CD4-positive, alpha-beta T cell treated with Interferon alpha-2 for 1 hour (primary cell): ENCODE data around the gene OSBPL10.
A peak's percentile ranks its signal among the peaks of the same experiment; 100 is the strongest.

Experiments
- DNase-seq, 2 donors: peaks; one replicate each; pipeline ENCODE4 v3.0.0-alpha.2; 2020 to 2022

OSBPL10 gene

DNA sequence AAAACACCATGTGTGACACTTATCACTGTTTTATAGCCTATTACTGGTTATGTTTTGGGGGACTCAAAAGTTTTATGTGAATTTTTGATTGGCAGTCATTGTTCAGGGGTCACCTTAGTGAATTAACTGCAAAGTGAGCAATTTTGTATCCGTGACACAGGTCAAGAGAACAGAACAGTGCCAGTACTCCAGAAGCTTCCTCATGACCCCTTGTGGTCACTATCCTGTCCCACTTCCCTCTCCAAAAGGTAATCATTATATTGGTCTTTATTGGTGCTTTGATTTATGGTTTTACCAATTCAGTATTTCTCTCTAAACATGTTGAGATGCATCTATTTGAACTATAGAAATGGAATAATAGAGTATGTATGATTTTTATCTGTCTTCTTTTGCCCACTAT lies 341.2 kb downstream of the OSBPL10 start:
- no peak for DNase-seq

DNA sequence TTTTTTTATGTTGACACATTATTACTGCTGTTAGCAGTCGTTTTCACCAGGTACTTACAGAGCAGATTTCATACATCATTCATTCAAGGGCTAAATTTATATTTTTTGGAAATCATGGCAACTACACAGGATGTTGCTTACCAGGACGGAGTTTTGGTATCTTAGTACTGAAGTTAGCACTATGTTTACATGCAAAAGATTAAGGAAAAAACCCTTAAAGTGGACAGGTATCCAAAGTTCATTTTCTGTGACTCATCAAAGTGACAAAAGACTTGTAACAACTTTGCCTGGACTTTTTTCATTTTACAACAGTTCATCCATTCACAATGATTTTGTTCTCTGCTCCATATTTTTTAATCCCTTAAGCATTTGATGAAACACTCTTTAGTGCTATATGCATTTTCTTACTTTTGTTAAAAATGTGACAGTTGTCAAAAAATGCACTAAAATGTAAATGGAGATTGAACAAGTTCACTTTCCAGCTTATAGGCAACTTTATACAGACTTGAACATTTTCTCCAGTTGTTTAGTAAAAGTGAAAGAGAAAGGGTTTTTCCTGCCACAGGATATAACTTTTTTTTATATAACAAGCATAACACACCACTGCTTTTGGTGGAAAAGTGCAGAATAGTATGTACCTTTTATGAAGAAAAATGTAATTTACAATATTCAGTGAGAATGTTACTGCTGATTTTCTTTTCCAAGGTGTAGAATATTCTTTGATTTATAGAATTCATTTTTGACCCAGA lies 344.2 kb downstream of the OSBPL10 start:
- peak in 1 of 2 donors; percentile 35 for DNase-seq

DNA sequence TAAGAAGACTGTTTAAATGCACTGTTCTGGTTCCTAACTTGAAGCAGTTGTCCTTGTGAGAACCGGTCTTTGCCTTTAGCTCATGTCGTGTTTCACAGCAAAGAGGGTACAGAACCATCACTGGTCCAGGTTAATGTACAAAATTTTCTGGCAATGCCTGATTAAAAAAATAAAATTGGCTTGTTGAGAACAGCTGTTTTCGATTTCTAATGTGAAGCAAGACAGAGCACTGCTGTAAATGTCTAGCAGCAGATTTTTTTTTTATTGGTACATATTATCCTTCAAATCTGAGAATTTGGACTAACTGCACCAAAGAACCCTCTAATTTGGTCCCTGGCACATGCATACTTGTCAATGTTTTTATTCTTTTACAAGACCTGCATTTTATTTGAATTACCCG lies 345.0 kb downstream of the OSBPL10 start:
- no peak for DNase-seq

DNA sequence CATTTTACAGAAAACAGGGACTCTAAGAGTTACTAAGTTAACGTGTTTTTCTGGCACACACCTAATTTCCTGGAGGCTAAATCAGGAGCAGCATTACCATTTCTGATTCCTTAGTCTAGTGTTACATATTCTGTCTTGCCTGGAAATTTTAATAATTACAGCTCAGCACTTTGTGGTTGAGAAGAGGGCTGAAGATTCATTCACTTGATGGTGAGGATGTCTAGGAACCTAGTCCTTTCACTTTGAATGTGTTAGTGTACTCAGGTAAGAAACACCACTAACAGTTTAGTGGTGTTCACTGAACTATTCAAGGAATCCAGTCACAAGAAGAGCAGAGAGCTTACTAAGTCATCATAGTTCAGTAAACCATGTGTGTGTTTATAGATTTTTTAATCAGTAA lies 345.5 kb downstream of the OSBPL10 start:
- DNase-seq, result peak in 1 of 2 donors; percentile 11

DNA sequence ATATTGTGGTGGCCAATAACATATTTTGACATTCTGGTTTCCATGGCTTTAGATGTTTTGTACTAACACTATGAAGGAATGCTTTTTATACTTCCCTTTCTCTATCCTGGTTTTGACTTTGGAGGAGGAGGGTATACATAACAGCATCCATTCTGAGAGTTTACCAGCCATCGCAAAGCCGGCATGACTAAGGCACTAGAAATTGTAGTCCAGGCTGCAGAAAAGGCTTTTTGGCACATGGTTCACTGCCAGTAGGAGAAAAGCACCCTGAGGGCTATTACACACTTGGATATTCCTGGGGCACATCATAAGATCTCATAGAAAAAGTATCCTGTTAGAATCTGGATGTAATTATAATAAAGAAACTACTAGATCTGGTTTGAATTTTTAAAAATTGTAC lies 346.6 kb downstream of the OSBPL10 start:
- DNase-seq, result no peak

DNA sequence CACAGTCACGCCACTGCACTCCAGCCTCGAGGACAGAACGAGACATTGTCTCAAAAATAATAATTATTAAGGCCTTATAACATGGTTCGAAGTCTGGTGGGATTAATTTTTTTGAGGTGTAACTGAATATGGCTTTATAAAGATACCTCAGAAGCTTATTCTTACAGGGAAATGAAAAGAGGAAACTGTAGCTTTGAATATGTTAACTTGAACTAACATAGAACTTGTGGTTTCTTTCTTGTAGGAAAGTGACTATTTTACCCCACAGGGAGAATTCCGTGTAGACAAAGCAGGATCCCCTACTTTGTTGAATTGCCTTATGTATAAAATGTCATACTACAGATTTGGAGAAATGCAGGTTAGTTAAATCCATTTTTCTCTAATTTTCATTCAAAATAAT lies 352.0 kb downstream of the OSBPL10 start:
- DNase-seq, result no peak

DNA sequence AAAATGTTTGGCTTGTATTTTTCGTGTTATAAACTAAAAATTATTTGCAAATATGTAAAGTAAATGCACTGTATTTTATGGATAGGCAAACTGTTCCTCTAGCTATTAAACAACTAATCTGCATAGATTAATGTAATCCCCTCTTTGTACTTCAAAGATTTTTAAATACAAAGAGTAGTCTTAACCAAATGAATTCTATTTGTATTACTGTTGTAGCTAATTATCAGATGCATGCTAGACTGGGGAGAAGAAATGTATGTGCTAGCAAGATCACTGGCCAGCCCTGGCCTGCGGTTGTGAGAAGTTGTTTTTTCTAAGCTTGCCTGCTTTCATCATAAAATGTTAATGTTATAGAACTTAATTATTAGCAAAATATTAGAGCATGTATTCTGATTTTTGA lies 355.7 kb downstream of the OSBPL10 start:
- DNase-seq, result no peak

DNA sequence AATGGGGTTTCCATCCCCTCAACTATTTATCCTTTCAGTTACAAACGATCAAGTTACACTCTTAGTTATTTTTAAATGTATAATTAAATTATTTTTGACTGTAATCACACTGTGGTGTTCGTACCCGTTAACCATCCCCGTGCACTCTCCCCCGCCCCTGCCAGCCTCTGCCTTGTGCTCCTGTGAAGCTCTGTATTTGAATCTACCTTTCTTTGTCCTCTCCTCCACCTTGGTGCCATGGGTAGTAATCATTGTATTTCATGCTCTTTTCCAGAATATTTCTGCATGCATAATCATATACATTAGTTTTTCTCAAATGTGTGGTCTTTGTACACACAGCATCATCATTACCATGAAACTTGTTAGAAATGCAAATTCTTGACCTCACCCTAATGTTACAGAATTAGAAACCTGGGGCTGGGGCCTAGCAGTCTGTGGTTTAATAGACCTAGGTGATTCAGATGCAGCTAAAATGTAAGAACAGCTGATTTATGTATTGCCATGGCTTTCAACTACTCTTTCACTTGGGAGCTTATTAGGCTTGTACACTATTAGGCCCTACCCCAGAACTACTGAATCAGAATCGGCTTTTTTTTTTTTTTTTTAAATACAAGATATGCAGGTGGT lies 356.9 kb downstream of the OSBPL10 start:
- DNase-seq, result no peak

DNA sequence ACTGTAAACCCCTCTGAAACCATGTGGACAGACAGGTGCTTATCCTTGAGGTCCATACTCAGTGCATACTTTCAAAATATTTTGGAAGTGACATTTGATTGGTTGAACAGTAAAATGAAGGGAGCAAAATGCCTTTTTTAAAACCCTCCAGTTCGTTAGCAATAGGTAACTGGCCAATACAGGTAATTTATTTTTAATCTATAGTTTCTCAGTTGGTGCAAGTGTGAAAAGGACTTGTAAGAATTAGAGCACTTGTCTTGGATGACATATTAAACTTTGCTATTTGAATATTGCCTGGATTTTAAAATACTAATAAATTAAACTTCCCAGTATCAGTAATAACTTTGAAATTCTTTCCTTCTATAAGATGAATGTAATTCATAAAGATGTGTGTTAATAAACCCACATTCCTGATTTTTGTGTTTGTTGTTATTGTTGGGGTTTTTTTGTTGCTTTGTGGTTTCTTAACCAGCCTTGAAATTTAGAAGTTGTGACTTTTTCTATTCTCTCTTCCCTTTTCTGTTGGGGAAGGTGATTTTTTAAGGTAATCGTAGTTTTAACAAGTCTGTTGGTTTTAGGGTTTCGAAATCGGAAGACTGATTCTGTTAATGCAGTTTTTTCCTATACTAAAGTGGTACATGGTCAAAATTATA lies 358.3 kb downstream of the OSBPL10 start:
- no peak for DNase-seq

DNA sequence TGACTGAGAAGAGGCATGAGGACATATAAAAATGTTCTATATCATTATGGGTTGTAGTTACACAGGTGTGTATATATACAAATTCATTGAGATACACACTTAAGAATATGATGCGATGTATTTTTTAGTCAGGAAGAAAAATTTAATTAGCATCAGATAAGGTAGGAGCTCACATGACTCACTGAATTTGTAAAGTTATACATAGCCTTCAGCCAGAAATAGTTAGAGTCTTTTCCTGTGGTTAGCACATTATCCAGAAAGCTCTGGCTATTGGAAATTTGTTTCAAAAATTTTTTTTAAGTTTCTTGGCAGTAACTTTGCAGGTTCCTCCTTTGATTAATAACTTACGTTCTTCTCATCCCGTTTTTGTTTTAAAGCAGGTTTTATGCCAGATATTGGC lies 359.7 kb downstream of the OSBPL10 start:
- DNase-seq, result no peak

DNA sequence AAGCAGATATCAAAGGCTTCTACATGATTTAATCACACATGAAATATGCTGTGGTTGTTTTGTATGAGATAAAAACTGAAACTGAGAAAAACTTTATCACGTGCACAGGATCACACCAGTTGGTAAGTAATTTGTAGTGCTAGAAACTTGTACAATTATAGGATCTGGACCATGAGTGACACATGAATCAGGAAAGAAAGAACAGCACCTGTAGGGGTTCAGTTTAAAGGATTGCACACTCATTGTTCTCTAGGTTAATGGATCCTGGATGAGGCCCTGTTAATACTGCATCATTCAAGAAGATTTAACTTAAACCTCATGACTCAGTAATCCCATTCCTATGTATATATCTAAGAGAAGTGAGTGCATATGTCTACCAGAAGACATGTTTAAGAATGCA lies 360.4 kb downstream of the OSBPL10 start:
- DNase-seq, result no peak

DNA sequence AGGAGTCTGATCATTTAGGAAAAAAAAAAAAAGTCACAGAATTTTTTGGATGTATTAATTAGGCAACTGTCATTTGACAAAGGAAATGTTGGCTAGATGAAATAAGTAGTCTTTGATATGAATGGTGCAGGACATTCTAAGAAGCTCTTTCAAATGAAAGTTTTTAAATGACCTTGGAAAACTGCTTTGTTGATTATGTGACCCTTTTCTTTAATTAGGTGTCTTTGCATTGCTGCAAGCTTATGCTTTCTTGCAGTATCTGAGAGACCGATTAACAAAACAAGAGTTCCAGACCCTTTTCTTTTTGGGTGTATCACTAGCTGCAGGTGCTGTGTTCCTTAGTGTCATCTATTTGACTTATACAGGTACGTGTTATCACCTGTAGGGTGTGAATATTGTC lies 364.4 kb downstream of the OSBPL10 start:
- no peak for DNase-seq

DNA sequence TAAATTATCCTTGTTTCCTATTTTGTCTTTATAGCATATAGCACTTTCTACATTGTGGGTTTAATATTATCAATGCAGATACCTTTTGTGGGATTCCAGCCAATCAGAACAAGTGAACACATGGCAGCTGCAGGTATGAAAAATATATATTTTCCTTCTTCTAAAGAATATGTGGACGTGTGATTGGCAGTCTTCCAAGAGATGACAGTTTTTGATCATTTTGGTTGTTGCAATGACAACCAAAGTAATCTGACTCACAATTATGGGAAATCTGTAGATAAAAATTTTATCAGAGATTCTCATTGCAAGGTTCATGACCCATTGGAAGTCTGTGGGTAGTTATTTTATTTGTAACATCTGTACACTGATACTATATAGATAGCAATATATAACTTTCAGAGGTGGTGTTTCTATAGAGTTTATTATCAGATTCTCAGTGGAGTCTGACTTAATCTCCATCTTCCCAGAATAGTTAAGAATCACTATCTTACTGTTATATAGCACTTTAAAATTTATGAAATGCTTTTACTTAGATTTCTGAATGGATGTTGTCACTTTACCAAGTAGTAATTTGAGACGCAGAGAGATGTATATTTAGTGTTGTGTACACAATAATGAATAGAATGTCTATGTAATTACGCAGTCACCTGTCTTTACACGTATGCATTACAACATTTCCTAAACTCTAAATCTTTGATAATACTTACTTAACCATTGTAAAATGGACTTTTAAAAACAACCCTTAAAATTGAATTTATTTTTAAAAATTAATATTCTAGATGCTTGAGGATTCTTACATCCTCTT lies 365.8 kb downstream of the OSBPL10 start:
- DNase-seq, result no peak

DNA sequence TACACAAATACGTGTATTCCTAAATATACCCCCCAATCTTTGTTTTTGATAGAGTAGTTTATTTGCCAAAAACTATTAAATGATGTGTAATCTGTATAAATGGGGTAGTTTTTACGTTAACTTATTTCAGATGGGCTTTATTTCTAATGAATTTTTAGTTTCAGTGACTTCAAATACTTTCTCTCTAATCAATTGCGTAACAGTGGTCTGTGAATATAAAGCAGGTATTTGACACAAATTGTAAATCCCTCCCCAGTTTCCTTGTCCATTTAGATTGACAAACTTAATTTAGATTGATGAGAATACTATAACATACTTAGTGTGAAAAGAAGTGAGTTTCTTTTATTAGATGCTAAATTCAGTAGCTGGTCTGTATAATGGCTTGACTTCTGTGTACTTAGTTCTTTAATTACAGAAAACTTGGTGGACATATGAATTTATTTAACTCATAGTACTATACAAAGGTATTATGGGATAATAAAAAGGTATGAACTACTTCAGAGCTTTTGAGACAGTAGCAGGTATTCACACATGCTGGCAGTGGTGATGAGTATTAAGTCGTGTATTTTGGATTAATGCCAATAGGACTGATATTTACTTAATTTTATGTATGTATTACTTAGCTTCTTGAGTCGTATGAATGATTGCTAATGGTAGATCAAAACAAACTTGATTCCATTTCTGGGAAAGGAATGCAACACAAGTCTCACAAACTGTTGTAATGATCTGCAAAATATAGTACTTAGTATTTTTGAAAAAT lies 366.7 kb downstream of the OSBPL10 start:
- no peak for DNase-seq

DNA sequence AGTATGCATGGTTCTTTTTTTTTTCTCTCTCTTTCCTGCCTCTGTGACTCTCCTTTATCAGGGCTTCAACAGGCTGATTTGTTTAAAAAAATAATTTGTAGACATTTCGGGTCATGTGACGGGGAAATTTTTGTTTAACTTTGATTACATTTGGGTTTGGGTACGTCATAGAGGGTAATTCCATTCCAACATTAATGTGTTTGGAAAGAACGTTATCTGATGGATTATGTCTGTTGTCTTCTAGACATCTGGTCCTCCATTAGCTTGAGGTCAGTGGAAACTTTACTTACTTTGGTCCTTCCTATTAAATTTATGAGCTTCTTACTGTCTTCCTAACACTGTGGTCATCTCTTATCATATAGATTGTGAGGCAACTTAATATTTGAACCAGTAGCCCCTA lies 367.4 kb downstream of the OSBPL10 start:
- no peak for DNase-seq

DNA sequence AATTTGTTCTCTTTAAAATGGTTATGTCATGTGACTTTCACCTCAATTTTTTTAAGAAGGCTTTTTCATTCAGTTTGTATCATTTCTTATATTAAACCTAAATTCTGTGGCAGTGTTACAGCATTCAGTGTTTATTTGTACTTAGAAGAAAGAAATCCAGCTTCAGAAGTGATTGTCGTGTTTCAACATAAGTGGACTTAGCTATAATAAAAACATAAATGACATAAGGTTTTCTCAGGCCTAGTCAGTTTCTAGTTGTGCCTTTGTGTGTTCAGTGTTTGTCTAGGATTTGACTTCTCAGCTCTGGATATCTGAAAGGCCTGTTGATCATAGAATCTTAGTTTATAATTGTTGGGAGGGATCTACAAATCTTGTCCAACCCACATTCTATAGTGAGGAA lies 367.9 kb downstream of the OSBPL10 start:
- DNase-seq, result no peak
